Adrenal gland (tissue), 19 donors: ENCODE results near the gene RAB5IF. TPM values are rescaled to one million over a fixed set of nuclear protein-coding genes. Genes with fewer than 3 reads are reported as not detected.
A peak's percentile ranks its signal among the peaks of the same experiment; 100 is the strongest.
"Not testable (repeated sequence)": the region's sequence is repeated elsewhere in the genome, so short reads cannot be mapped to it uniquely, and the experiment has no call there.

Experiments used
- DNase-seq, 7 donors: peaks; one replicate each; pipeline ENCODE4 v3.0.0-alpha.2; 2019 to 2020
- H3K27ac ChIP-seq, 5 donors: fragments of 200-600 bp; sonication (generic) in 4 of 5; 1 replicate in 3 of 5; 2 replicates in 2 of 5; pipeline versions ENCODE4 v1.5.1 to v1.8.0; 2016 to 2020; ENCODE audit warnings: mild to moderate bottlenecking in 1 of 5
- H3K27me3 ChIP-seq: fragments of 200-600 bp; 2 replicates; pipeline ENCODE4 v1.8.0; 2021
- H3K36me3 ChIP-seq, 2 donors: fragments of 200-600 bp; replicated peaks in 1 of 2; 1 replicate in 1 of 2; 2 replicates in 1 of 2; pipeline versions ENCODE4 v1.5.1 to v1.8.0; 2018 to 2022
- H3K4me1 ChIP-seq, 2 donors: fragments of 200-600 bp; replicated peaks in 1 of 2; 1 replicate in 1 of 2; 2 replicates in 1 of 2; pipeline versions ENCODE4 v1.5.1 to v1.8.0; 2018 to 2021
- H3K4me3 ChIP-seq, 4 donors: fragments of 200-600 bp; sonication (generic) in 3 of 4; one replicate each; pipeline ENCODE4 v1.5.1; 2016 to 2018
- H3K9me3 ChIP-seq, 3 donors: fragments of 200-600 bp; sonication (generic) in 1 of 3; replicated peaks in 1 of 3; 1 replicate in 2 of 3; 2 replicates in 1 of 3; pipeline versions ENCODE4 v1.5.1 to v1.8.0; 2016 to 2021
- CTCF ChIP-seq, 6 experiments: fragments of 450-650 bp in 4 of 6; fragments of 200-600 bp in 2 of 6; sonication (generic) in 1 of 6; IDR thresholded peaks; 1 replicate in 5 of 6; 2 replicates in 1 of 6; pipeline versions ENCODE4 v1.5.1 to v1.8.0; 2016 to 2021; ENCODE audit warnings: antibody characterized with exemption in 6 of 6, mild to moderate bottlenecking in 2 of 6, moderate library complexity in 1 of 6
- POLR2A ChIP-seq, 2 donors: fragments of 450-650 bp; IDR thresholded peaks; one replicate each; pipeline ENCODE4 v1.6.1; 2017; ENCODE audit warnings: antibody characterized with exemption in 2 of 2, mild to moderate bottlenecking in 2 of 2, moderate library complexity in 1 of 2
- WGBS, 4 donors: extraction: QIAGEN DNeasy Blood & Tissue Kit in 2 of 4; methylation state at CpG; one replicate each; pipeline versions ENCODE4 v1.1.5 to v1.1.7; 2013 to 2017; 5-methylcytosine and 5-hydroxymethylcytosine counted together
- intact Hi-C, 2 donors: fragments of 100-400 bp; cut with DNase I; formaldehyde crosslinking; loops; one replicate each; pipeline versions ENCODE4 v1.14.1 to v1.15.0; 2022 to 2023
- long read RNA-seq, 10 donors: library from polyadenylated mRNA in 3 of 10; unstranded in 2 of 10; stranded (forward) in 1 of 10; transcript quantifications; one replicate each; pipeline ENCODE4 v2.0.0 and lab custom pipeline, GENCODE V29; 2021 to 2026
- polyA plus RNA-seq, 3 donors: library from polyadenylated mRNA; stranded (reverse); fragments of 200-250 nt in 2 of 3; fragments of 350-450 nt in 1 of 3; fragmentation: Illumina TruSeq in 1 of 3; extraction: RNeasy Lipid Tissue Mini Kit (QIAGEN cat#74804) in 1 of 3; gene quantifications; one replicate each; pipeline ENCODE4 v1.2.3, GENCODE V29; 2013 to 2014
- total RNA-seq, 9 donors: library from RNA; depleted of rRNA in 4 of 9; stranded (reverse); fragments of >200 nt in 4 of 9; fragments of 120-200 nt in 1 of 9; fragmentation: NEBNext Ultra II Directional in 1 of 9; extraction: Animal tissue kit (Norgen Biotek cat#: 25700) in 1 of 9; gene quantifications; one replicate each; pipeline versions ENCODE4 v1.1.0 to v1.2.4, GENCODE V29; 2013 to 2023
- donor health status: healthy with polysubstance abuse.
- donor health status: Bipolar disorder and iron deficiency.
- donor health status: DM: yes; HTN: yes; CAD: no.
- donor health status: DM: no; HTN: no; CAD: no.
- donor health status: DM: no; HTN: no; CAD: no.
- donor health status: DM: yes; HTN: yes; CAD: no.

The RAB5IF gene, protein sequence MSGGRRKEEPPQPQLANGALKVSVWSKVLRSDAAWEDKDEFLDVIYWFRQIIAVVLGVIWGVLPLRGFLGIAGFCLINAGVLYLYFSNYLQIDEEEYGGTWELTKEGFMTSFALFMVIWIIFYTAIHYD
- total RNA-seq (100 to 1,000 TPM in 4 of 9 donors, 10 to 100 TPM in 5; 54.9 to 196 (median 90.8) TPM), polyA plus RNA-seq (100 to 1,000 TPM in 1 of 3 donors, 10 to 100 TPM in 2; 44.9 to 159 (median 59.3) TPM)
- long read RNA-seq, donor 1, transcript RAB5IF-202 (4 exons, 1,114 nt): major isoform, 164 of 209 reads
- long read RNA-seq, donor 1, transcript RAB5IF-204 (5 exons, 1,170 nt): minor isoform, 24 of 209 reads
- long read RNA-seq, donor 1, partial matches to known transcripts: 8 of 209 reads
- long read RNA-seq, donor 1, other reads (novel, unspliced or antisense): 5 of 209 reads
- long read RNA-seq, donor 2, transcript RAB5IF-202 (4 exons, 1,114 nt): major isoform, 48 of 62 reads
- long read RNA-seq, donor 2, partial matches to known transcripts: 8 of 62 reads
- long read RNA-seq, donor 2, other reads (novel, unspliced or antisense): 0 of 62 reads
- long read RNA-seq, donor 3, transcript RAB5IF-204 (5 exons, 1,170 nt): minor isoform, 10 of 114 reads
- long read RNA-seq, donor 3, transcript RAB5IF-202 (4 exons, 1,114 nt): major isoform, 98 of 114 reads
- long read RNA-seq, donor 3, partial matches to known transcripts: 0 of 114 reads
- long read RNA-seq, donor 3, other reads (novel, unspliced or antisense): 0 of 114 reads
- long read RNA-seq, donor 4, transcript RAB5IF-202 (4 exons, 1,114 nt): major isoform, 23 of 28 reads
- long read RNA-seq, donor 4, partial matches to known transcripts: 0 of 28 reads
- long read RNA-seq, donor 4, other reads (novel, unspliced or antisense): 3 of 28 reads
- long read RNA-seq, donor 5, transcript RAB5IF-202 (4 exons, 1,114 nt): major isoform, 90 of 103 reads
- long read RNA-seq, donor 5, partial matches to known transcripts: 1 of 103 reads
- long read RNA-seq, donor 5, other reads (novel, unspliced or antisense): 2 of 103 reads
- long read RNA-seq, donor 6, transcript RAB5IF-202 (4 exons, 1,114 nt): major isoform, 5 of 5 reads
- long read RNA-seq, donor 6, partial matches to known transcripts: 0 of 5 reads
- long read RNA-seq, donor 6, other reads (novel, unspliced or antisense): 0 of 5 reads
- long read RNA-seq, donor 7, transcript RAB5IF-202 (4 exons, 1,114 nt): major isoform, 65 of 75 reads
- long read RNA-seq, donor 7, partial matches to known transcripts: 0 of 75 reads
- long read RNA-seq, donor 7, other reads (novel, unspliced or antisense): 0 of 75 reads
- long read RNA-seq, donor 8, transcript RAB5IF-202 (4 exons, 1,114 nt): major isoform, 103 of 117 reads
- long read RNA-seq, donor 8, transcript RAB5IF-204 (5 exons, 1,170 nt): minor isoform, 6 of 117 reads
- long read RNA-seq, donor 8, partial matches to known transcripts: 0 of 117 reads
- long read RNA-seq, donor 8, other reads (novel, unspliced or antisense): 0 of 117 reads
- long read RNA-seq, donor 9, transcript RAB5IF-202 (4 exons, 1,114 nt): major isoform, 50 of 59 reads
- long read RNA-seq, donor 9, partial matches to known transcripts: 5 of 59 reads
- long read RNA-seq, donor 9, other reads (novel, unspliced or antisense): 0 of 59 reads
- long read RNA-seq, donor 10, transcript RAB5IF-202 (4 exons, 1,114 nt): major isoform, 37 of 47 reads
- long read RNA-seq, donor 10, transcript RAB5IF-204 (5 exons, 1,170 nt): minor isoform, 7 of 47 reads
- long read RNA-seq, donor 10, partial matches to known transcripts: 0 of 47 reads
- long read RNA-seq, donor 10, other reads (novel, unspliced or antisense): 0 of 47 reads

DNA sequence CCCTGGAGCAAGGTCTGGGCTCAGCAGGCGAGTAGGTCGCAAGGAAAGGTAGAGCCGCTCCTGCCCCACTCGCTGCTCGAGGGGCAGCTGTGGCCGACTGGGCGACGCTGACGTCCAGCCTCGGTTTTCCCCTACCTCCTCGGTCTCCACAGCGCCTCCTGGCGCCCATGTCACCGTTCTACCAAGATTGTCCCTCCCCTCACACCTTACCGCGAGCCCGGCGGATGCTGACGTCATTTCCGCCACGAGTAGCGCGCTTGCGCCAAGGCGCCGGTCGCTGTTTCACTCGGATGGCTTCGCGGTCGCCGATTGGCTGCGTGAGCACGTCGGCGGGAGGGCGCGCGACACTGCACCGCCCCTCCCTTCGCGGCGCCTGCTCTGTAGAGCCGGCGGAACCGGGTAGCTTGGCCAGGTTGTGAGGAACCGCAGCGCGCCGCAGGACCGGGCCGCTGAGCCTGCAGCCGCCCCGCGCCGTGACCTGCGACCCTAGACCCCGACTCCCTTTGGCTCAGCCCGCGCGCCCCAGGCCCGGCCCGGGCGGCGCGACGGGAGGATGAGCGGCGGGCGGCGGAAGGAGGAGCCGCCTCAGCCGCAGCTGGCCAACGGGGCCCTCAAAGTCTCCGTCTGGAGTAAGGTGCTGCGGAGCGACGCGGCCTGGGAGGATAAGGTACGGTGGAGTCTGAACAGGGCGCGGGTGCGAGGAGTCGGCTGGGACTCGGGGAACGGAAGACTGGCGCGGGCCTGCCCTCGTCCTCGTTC, at the start of gene RAB5IF:
Gene RAB5IF, plus strand, starts transcription at position 381 of the 759 bp plus-strand sequence. Its CDS starts 173 bp downstream, at position 554.
- DNase-seq: peak; percentile 98 to 99 (median 99)
- no peaks in the 10 kb centered on the region for H3K27me3 ChIP-seq
- no peaks in the 10 kb centered on the region for H3K9me3 ChIP-seq
- H3K4me3 ChIP-seq: peak within 1 kb of the TSS; percentile 72 to 93 (median 82)
- 0 to 1% (median 0%) methylated on average over 18 to 90 of the region's 90 CpGs for WGBS, 4 donors
- H3K36me3 ChIP-seq: peaks cover 0 to 26% of the 10 kb centered on the region in 2 donors
- peaks cover 17 to 24% of the 10 kb centered on the region in 2 donors for H3K4me1 ChIP-seq
- peak within 1 kb of the TSS; percentile 88 to 94 (median 93) for H3K27ac ChIP-seq
- TF ChIP-seq POLR2A (IDR thresholded peaks at IDR 0.05) (peak; percentile 84 to 92), CTCF (IDR thresholded peaks at IDR 0.05) (peak; percentile 72 to 98 (median 96))
- intact Hi-C loops: no loop called here

DNA sequence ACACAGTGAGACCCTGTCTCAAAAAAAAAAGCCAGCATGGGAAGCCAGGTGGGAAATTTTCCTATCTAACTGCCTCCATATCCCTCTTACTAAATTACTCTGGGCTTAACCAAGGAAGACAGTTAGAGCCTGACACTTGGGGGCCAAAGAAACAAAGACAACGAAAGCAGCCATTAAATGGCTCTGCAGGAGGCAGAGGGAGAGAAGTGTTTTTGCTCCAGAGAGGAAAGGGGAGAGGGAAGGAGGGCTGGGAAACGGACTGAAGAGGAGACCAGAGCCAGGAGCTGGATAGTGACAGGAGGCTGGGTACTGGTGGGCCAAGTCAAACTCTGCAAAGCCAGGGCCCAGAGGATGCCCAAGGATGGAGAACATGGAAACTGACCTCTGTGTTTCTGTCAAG, 42.9 kb upstream of the RAB5IF start:
- no peak for DNase-seq
- no peak for TF ChIP-seq CTCF (IDR thresholded peaks at IDR 0.05)
- TF ChIP-seq POLR2A (IDR thresholded peaks at IDR 0.05): no peak
- 86 to 95% (median 90%) methylated on average over 2 of the region's 2 CpGs for WGBS, 4 donors
- Histone ChIP-seq H3K4me1 (no peaks in the 10 kb centered on the region), H3K27me3 (no peaks in the 10 kb centered on the region), H3K36me3 (no peaks in the 10 kb centered on the region), H3K4me3 (no peak overlapping the region), H3K27ac (no peak overlapping the region), H3K9me3 (no peaks in the 10 kb centered on the region)
- intact Hi-C loops: no loop called here

GRCh38 chr20:36563374-36563773, 42.2 kb upstream of the RAB5IF start:
- no peaks in the 10 kb centered on the region for H3K4me1 ChIP-seq
- no peaks in the 10 kb centered on the region for H3K36me3 ChIP-seq
- no peak overlapping the region for H3K4me3 ChIP-seq
- TF ChIP-seq POLR2A (IDR thresholded peaks at IDR 0.05): no peak
- no peak for TF ChIP-seq CTCF (IDR thresholded peaks at IDR 0.05)
- DNase-seq: no peak
- H3K9me3 ChIP-seq: no peaks in the 10 kb centered on the region
- intact Hi-C loops: no loop called here
- no peaks in the 10 kb centered on the region for H3K27me3 ChIP-seq
- H3K27ac ChIP-seq: no peak overlapping the region
- 78 to 93% (median 92%) methylated on average over 1 of the region's 1 CpG for WGBS, 4 donors

GRCh38 chr20:36564078-36564725, 41.4 kb upstream of the RAB5IF start:
- WGBS, 4 donors: 85 to 94% (median 90%) methylated on average over 11 to 13 of the region's 13 CpGs

DNA sequence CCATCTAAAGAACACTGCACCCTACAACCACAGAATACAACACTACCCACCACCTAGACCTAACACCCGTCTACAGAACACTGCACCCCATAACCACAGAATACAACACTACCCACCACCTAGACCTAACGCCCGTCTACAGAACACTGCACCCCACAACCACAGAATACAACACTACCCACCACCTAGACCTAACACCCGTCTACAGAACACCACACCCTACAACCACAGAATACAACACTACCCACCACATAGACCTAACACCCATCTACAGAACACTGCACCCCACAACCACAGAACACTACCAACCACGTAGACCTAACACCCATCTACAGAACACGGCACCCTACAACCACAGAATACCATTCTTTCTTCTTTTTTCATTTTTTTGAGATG, 40.9 kb upstream of the RAB5IF start:
- intact Hi-C loops: not testable (repeated sequence)
- WGBS, 4 donors: 82 to 94% (median 86%) methylated on average over 6 of the region's 6 CpGs

More at GRCh38 chr20:36564078-36564725, 41.4 kb upstream of the RAB5IF start:
- H3K36me3 ChIP-seq, DNase-seq, H3K27me3 ChIP-seq, H3K9me3 ChIP-seq, H3K4me1 ChIP-seq, H3K4me3 ChIP-seq, intact Hi-C loops, H3K27ac ChIP-seq: not testable (repeated sequence)

More for the DNA sequence above, 40.9 kb upstream of the RAB5IF start:
- H3K9me3 ChIP-seq, H3K4me3 ChIP-seq, H3K27me3 ChIP-seq, H3K27ac ChIP-seq, H3K4me1 ChIP-seq, DNase-seq, H3K36me3 ChIP-seq: not testable (repeated sequence)
